H1 (cell line): ENCODE results near the gene RNF44. TPM values are rescaled to one million over a fixed set of nuclear protein-coding genes. Genes with fewer than 3 reads are reported as not detected.

Experiments used
- CHD2 ChIP-seq: IDR thresholded peaks from 2 replicates; pipeline ENCODE4 v1.6.1; 2012; ENCODE audit warnings: low read length, improper control_type of control experiment
- KDM4A ChIP-seq: IDR thresholded peaks from one replicate; pipeline ENCODE4 v1.7.1; 2012; ENCODE audit warnings: low read depth, mild to moderate bottlenecking, moderate library complexity, low read length, inconsistent platforms; ENCODE audit not compliant: severe bottlenecking
- POU5F1 ChIP-seq: IDR thresholded peaks from 2 replicates; pipeline ENCODE4 v1.6.1; 2011; ENCODE audit warnings: low read depth, mild to moderate bottlenecking, low read length, moderate library complexity
- RBBP5 ChIP-seq: IDR thresholded peaks from 2 replicates; pipeline ENCODE4 v1.7.1; 2012; ENCODE audit warnings: low read depth, mild to moderate bottlenecking, inconsistent platforms, low read length, moderate library complexity, borderline replicate concordance
- SIX5 ChIP-seq: IDR thresholded peaks from 2 replicates; pipeline ENCODE4 v1.6.1; 2011; ENCODE audit warnings: mild to moderate bottlenecking, low read depth, low read length
- TCF12 ChIP-seq: IDR thresholded peaks from 2 replicates; pipeline ENCODE4 v1.6.1; 2011; ENCODE audit warnings: low read depth, mild to moderate bottlenecking, low read length
- polyA plus RNA-seq, 7 experiments: library from polyadenylated mRNA; depleted of rRNA in 3 of 7; stranded (reverse) in 5 of 7; unstranded in 2 of 7; fragments of >200 nt in 5 of 7; fragments of 200-250 nt in 2 of 7; gene quantifications; 1 replicate in 5 of 7; 2 replicates in 1 of 7; 4 replicates in 1 of 7; pipeline versions ENCODE4 v1.2.1 to v1.2.3, GENCODE V29; 2011 to 2013; ENCODE audit warnings: missing spikeins in 2 of 7, mixed read lengths in 2 of 7
- total RNA-seq: library from RNA; stranded (reverse); fragmentation: NEBNext Ultra II Directional; extraction: Animal tissue kit (Norgen Biotek cat#: 25700); gene quantifications from 2 replicates; pipeline ENCODE4 v1.2.1, GENCODE V29; 2021

Gene RNF44
- total and polyA plus RNA-seq, 2 of the 8 experiments (the other 6 are each of a cell fraction or from before 2014, with no cell fraction given), result 54.7 to 164 TPM

DNA sequence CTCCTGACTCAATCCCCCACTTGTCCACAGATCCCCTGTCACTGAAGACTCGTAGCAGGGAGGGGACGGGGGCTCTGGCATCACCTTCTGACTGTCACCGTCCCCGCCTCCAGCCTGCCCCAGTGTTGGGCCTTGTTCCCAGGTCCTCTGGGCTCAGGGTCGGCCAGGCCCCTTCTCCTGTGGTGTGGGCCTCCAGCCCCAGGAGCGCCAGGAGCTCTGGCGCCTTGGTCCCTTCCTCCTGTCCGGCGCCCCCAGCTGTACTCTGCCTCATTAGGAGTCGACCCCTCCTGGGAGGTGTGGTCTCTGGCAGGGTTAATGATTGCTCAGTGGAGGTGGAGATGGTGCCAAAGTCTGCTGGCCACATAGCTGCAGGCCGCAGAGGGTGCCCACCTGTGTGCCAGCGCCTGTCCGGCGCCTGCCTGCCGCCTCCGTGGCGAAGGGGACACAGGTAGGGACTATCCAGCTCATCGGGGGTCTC, 11.8 kb upstream of the RNF44 start, which contains the start of gene CDHR2 (continued):
- no peak for TF ChIP-seq RBBP5
- TF ChIP-seq POU5F1, result no peak
- TF ChIP-seq CHD2, result no peak
- TF ChIP-seq SIX5, result no peak
- no peak for TF ChIP-seq KDM4A
- TF ChIP-seq TCF12, result no peak
